HG03354 (cell line): ENCODE data around the gene ADAP1.
"Not testable (repeated sequence)": the region's sequence is repeated elsewhere in the genome, so short reads cannot be mapped to it uniquely, and the experiment has no call there.

Source experiments
- ATAC-seq: cut with Tn5 transposase; IDR thresholded peaks from one replicate; pipeline ENCODE4 v1.9.1; 2021; ENCODE audit warnings: mild to moderate bottlenecking; ENCODE audit not compliant: unreplicated experiment, poor library complexity, severe bottlenecking

The ADAP1 gene

DNA sequence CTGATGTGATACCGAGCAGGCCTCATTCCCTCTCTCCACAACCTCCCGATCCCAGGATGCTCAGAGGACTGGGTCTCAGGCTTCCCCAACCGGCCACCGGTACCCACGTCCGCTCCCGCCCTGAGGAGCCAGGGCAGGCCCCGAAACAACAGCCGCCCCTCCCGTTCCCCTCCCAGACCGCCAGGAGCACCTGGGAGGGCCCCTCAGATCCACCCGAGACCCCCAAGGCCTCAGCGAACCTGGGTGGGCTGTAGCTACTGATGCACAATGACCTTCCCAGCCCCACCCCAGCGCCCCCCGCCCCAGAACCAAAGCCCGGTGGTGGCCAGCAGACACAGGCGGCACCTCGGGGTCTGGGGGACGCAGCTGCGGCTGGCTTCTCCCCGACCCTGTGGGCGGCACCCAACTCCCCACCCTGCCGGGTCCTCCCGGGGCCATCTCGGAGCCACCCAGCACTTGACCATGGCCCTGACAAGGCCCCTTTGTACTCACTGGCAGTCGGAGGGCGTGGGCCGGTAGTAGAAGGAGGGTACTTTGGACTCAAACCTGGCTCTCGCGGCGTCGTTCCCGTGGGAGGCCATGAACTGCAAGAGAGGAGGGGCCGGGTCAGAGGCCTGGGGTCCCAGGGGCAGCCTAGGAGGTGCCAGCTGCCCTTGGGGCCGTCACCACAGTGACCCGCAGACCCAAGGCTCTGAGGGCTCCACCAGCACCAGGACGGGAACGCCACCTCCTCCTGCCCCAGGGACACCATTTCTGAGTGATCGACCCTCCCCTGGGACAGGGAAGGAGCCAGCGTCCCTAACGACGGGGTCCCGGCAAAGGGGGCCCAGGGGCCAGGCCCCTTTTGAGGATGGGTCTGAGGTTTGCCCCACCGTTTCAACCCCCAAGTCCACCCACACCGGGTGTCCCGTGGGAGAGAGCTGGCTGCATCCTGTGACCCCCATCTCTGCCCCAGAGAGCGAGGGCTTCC is 28.1 kb downstream of the ADAP1 start:
- no peak for ATAC-seq

DNA sequence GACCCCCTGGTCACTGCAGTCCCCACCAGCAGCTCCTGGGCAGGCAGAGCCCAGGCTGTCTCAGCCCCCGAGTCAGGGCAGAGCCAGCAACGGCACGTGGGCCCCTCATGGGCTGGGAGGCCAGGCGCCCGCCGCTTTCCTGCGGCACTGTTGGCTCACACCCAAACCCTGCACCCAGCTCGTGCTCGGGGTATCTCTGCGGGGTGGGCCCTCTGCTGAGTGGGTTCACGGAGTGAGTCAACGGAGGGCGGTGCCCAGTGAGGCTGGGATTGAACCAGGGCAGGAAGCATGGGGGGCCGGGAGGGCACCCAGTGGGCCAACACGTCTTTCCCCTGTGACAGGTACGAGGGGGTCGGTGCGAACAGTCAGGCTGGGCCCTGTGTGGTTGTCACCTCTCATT is 28.9 kb downstream of the ADAP1 start:
- no peak for ATAC-seq

DNA sequence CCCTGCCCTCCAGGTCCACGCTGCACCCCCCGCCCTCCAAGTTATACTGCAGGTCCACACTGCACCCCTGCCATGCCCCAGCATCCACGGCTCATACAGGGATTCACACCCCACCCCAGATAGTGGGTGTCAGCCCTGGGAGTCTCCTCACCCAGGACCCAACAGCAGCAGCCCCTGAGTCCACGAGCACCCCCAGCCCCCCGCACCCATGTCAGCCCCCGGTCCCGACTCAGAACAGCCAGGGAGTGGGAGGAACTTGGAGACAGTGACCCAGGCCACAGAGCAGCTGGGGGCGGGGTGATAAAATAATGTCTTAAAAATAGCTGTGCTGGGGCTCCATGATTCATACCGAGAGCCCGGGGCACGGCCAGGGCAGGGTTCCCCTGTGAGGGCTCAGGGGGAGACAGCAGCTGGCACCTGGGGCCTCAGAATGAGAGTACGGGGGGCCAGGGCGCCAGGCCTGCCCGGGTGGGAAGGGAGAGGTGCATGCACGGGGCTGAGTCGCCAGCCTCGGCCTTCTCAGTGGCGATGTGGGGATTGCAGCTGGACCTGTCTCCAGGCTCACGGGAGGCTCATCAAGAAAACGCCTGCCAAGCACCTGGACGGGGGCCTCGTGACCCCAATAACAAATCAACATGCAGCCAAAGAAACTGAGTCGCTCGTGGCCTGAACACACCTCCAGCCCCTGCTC is 29.8 kb downstream of the ADAP1 start:
- peak; percentile 58 for ATAC-seq

- ATAC-seq = not testable (repeated sequence)
Measured at GRCh38 chr7:924042-924441, 30.4 kb downstream of the ADAP1 start.

GRCh38 chr7:923108-924041 is 31.1 kb downstream of the ADAP1 start:
- peak; percentile 85 for ATAC-seq

- ATAC-seq = peak; percentile 4
Measured at GRCh38 chr7:922334-923107, 32.0 kb downstream of the ADAP1 start.

DNA sequence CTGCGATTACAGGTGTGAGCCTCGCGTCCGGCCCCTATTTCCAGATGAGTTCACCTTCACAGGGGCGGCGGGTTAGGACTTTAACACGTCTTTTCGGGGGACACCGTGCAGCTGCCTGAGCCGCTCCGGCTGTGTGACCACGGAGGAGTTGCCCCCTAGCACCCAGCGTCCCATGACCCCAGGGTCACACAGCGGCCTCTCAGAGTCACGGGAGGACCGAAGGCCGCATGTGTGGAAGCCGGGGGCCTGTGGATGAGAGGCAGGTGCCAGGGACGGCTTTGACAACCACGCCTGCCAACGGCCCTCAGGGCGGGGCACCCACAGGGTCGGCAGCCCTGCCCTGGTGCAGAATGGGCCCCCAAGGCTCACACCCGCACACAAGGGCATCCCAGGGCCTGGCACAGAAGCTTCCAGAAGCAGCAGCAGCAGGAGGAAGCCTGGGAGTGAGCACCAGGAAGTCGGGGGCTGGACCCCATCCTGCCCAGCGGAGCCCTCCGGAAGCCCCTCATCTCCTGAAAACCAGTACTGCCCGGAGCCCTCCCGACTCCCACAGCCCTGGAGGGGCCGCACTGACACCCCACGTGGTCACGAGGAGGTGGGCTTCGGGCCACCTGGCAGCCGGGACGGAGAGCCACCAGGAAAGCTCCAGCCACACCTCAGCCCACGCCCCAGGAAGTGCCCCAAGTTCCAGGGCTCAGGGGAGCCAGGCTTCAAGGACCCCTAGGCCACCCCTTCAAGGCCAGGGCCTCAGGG is 32.7 kb downstream of the ADAP1 start:
- no peak for ATAC-seq

- no peak for ATAC-seq
Measured at GRCh38 chr7:921071-921461, 33.4 kb downstream of the ADAP1 start.

- ATAC-seq = no peak
Measured at GRCh38 chr7:920351-921070, 34.0 kb downstream of the ADAP1 start.

GRCh38 chr7:919924-920341 is 34.5 kb downstream of the ADAP1 start:
- no peak for ATAC-seq

GRCh38 chr7:919114-919442 is 35.4 kb downstream of the ADAP1 start:
- no peak for ATAC-seq

- no peak for ATAC-seq
Measured at GRCh38 chr7:918441-919113, 35.9 kb downstream of the ADAP1 start.

GRCh38 chr7:918118-918425 is 36.4 kb downstream of the ADAP1 start:
- no peak for ATAC-seq

DNA sequence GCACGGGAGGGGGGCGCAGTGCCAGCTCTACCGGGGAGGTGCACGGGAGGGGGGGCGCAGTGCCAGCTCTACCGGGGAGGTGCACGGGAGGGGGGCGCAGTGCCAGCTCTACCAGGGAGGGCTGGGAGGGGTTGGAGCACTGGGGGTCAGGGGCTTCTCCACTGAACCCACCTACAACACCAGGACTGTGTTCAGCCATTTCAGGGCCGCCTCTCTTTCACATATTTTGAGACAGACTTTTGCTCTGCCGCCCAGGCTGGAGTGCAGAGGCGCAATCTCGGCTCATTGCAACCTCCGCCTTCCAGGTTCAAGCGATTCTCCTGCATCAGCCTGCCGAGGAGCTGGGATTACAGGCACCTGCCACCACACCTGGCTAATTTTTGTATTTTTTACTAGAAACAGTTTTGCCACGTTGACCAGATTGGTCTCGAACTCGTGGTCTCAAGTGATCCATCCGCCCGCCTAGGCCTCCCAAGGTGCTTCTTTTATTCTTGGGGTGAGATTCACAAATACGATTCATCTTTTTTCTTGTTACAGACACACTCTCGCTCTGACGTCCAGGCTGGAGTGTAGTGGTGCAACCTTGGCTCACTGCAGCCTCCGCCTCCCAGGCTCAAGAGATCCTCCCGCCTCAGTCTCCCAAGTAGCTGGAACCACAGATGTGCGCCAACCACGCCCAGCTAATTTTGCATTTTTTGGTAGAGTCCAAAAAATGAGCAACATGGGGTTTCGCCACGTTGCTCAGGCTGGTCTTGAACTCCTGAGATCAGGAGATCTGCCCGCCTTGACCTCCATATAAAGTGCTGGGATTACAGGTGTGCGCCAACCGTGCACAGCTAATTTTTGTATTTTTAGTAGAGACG is 37.0 kb downstream of the ADAP1 start:
- ATAC-seq = no peak

DNA sequence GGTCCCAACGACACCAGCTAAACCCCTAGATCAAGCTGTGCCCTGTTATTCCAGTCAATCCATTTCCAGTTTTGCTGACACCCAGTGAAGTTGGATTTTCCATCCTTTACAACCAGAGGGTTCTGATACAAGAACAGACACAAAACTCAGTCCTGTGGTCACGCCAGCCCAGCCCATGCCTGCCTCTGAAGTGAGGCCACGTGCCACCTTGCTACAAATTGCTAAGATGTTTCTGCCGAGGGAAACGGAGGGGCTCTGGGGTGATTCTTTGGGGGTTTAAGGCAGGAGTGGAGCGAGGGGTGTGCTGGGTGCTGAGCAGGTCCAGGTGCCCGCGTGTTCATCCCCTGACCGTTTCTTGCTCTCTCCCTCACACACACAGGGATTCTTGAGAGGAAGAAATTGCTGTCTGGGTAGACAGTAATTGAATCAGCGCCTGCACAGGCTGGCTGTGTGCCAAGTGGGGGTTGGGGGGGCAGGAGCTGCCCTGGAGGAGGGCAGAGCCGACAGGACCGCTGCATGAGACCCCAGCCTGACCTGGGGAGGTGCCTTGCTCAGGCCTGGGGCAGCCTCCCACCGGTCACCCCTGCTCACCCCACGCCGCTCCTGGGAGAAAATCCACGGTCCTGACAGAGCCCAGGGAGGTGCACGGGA is 38.1 kb downstream of the ADAP1 start:
- ATAC-seq = no peak
